ENCODE results near the gene CHRM4.

- TF ChIP-seq CTCF (IDR thresholded peaks at IDR 0.05) (no peak), POLR2A (IDR thresholded peaks at IDR 0.05) (no peak)
These were observed 1.1 kb upstream of the CHRM4 start for GRCh38 chr11:46392421-46393230.
